HG02973 (cell line): Measurements from ENCODE around the gene MARCHF3.
"Not testable (repeated sequence)": the region's sequence is repeated elsewhere in the genome, so short reads cannot be mapped to it uniquely, and the experiment has no call there.

Source experiments
- ATAC-seq: cut with Tn5 transposase; IDR thresholded peaks from one replicate; pipeline ENCODE4 v1.9.1; 2021; ENCODE audit warnings: moderate library complexity; ENCODE audit not compliant: unreplicated experiment

MARCHF3 gene

DNA sequence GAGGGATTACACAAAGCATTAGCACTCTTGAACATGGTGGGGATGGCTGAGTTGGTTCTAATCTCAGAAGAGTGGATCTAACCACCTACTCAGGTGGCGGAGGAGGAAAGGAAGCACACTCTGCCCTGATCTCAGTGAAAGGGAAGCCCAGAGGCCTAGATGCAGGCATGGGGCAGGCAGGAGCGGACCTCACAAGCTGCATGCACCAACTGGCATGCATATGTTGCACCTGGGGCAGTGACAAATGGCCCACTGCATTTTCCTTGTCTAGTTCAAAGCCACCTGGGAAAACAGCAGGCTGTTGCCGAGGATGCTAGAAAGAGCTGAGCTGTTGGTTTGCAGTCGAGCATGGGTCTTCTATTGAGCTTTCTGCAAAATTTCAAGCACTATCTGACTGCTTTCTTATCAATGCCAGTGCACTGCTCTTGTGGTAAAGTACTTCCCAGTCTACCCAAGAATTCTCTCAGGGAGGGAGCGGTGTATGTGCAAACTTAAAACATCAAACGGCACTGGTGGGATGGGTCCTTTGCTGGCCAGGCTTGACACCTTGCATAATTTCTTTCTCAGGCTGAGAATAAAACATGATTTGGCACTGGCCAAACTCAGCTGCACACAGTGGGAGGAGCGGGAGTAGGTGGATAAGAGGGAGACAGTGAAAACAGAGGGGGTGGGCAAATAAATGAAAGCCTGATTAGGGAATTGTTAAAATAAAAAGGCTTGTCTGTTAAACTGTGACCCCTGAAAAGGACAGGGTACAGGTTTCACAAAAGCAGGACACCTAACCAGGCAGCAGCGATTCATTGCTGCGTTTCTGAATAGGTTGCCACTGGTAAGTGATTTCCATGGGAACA, 108.9 kb downstream of the MARCHF3 start:
- no peak for ATAC-seq

DNA sequence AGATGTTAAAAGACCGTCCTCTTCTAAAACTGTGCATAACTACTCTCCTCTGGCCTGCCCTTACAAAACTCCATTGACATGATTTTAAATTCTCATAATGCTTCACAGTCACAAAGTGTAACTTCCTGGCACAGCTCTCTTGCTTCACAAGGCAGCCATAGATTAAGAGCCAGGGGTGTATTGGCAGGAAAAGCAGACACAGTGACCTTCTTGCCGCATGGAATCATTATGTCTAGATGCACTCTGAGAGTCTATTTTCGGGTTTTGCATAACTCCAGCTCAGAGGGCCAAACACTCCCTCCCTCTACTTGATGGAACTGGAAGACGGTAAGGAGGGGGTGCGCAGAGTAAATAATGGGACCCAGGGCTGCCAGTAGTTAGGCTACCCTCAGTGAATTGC, 110.1 kb downstream of the MARCHF3 start:
- no peak for ATAC-seq

DNA sequence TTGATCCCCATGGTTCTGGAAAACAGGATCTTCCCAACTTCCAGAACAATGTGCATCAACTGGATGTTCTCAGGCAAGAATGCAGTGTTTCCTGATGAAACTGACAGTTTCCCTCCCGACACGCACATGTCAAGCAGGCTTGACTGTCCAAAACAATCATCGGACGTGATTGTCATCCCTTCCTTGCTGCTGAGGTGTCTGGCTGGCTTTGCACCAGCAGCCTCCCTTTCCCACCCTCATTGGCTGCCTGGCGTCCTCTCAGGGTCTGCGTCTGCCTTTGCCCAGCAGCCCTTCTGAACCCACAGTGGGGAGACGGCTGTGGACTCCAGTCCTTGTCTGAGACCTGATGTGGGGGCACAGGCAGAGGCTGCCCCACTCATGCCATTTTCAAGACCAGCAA, 110.8 kb downstream of the MARCHF3 start:
- ATAC-seq, result no peak

DNA sequence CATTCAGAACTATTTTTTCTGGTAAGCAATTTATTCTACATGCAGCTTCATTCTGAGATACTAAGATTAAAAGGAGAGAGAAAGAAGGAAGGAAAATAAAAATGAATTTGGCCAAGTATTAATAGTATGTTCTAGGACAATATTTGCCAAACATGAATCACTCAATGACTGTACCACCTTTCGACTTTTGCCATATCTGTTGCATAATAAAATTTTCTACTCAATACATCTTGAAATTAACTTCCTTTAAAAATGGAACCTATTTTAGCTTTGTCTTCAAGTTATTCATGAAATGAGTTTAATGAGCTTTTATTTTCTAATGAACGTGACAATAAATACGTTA, 111.8 kb downstream of the MARCHF3 start:
- no peak for ATAC-seq

DNA sequence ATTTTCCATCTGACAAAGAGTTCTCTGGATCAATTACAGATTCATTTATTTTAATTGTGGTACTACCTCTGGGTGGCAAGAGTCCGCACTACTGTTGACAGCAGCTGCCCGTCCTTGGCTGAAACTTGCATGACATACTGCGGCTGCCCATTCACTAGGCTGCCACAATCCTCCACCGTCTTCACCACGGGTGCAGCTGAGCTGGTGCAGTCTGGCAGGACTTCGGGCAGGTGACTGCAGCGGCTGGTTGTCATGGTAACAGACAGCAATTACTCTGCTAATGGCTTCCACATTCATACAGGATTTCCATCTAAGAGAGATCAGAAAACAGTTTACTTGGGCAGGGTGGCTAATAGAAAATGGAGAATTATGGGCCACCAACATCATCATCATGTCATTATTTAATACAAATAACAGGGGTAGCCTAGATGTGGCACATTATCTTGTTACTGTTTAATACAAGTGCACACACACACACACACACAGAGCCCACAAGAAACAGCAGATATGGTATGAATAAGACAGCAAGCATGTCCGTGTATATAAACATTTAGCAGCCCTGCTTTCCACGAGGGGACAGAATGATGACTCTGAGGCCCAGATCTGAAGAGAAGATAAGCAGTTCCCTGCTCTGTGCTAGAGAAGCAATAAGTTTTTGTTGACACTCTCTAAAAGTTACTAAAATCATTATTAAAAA, 112.3 kb downstream of the MARCHF3 start:
- ATAC-seq, result no peak

DNA sequence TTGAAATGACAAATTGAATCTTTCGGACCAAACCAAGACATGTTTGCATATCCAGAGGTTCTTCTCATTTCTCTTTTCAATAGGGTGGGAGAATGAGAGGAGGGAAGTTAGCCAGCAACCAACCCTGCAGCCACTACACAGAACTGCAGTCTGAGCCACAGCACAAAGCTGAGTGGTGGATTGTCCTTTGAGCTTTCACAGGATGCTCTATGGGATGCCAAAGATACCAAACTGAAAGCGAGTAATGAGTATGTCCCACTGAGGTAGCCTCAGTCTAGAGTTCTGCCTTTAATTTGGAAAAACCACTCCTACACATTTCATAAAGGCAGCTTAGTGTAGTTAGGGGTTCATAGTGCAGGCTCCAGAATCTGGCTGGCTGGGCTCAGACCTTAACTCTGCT, 114.9 kb downstream of the MARCHF3 start:
- ATAC-seq, result no peak

DNA sequence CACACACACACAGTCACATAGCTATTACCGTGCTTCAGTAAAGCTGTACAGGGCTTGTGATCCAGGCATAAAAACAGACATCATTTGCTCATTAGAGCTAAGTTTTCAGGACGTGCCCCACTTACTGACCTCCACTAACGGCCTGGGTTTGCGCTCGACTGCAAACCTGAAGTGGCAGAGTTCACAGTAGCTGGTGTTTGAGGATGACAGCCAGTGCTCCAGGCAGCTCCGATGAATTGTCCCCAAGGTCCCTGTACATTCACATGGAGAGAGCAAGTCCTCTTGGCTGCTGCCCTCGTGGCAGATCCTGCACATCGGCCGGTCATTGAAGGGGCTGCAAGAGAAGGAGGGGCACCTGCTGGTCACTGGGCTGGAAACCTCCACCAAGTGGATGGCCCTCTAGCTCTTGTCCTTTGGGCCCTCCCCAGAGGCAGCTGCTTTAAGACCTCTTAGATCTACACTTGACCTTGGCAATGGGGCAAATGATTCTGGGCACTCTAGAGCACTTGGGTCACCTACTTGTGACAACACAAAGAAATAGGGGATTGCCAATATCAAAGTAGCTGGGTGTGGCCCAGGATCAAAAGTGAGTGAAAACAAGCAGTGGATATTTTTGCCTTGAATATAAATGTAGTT, 115.4 kb downstream of the MARCHF3 start:
- ATAC-seq, result no peak

DNA sequence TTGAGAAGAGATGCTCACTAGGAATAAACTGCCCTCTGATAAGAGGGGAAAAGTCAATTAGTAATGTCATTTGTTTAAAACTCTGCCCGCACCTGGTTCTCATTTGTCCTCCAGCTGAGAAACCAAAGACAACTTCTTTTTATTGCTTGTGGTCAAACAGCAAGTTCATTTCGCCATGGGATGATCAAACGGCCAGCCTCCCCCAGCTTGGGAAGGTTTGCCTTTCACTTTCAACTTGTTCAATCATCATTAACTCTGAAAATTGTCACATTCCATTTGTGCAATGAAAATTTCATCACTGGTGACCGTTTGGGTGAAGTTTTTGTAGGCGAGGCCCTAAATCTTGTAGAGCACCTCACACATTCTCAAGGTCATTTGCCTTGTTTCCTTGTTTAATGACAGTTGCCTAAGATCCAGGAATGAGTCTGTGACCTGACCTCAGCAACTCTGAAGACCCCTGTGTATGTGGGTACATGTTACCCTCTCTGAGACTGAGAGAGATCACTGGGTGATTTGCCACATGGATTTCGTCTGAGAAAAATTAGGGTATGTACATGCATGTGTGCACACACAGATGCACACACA, 117.7 kb downstream of the MARCHF3 start:
- ATAC-seq, result no peak

DNA sequence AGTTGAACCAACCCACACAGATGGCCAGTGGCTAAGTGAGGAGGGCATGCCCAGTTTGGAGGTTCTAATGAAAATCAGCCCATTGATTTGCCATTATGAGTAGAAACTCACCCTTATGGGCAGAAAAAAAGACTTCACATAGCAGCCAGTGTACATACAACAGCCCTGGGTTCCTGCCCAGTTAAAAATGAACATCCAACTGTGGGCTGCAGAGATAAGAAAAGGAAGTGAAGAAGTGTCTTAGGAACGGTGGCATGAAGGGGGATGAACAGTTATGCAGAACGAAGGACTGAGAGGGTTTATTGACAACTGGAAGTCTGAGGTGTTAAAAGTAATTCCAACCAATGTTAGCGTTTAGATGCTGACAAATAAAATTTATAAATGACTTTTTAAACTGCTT, 118.4 kb downstream of the MARCHF3 start:
- no peak for ATAC-seq

DNA sequence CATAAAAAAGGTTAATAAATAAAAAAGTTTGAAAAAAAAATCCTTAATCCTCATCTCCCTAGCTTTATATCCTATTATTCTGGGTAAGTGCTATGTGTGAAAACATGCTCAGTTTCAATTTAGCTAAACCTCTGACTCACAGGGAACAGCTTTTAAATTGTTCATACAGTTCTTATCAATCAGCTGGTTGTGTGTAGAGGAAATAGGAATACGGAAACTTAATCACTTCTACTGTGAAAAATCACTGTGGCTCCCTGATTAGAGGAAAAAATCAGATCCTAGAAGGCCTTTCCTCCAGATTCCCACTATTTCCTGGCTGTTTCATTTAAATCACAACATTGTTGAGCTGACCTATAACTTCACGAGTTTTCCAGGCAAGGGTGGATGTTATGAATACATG, 120.5 kb downstream of the MARCHF3 start:
- no peak for ATAC-seq

DNA sequence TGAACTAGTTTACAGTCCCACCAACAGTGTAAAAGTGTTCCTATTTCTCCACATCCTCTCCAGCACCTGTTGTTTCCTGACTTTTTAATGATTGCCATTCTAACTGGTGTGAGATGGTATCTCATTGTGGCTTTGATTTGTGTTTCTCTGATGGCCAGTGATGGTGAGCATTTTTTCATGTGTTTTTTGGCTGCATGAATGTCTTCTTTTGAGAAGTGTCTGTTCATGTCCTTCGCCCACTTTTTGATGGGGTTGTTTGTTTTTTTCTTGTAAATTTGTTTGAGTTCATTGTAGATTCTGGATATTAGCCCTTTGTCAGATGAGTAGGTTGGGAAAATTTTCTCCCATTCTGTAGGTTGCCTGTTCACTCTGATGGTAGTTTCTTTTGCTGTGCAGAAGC, 126.0 kb downstream of the MARCHF3 start:
- ATAC-seq, result not testable (repeated sequence)

DNA sequence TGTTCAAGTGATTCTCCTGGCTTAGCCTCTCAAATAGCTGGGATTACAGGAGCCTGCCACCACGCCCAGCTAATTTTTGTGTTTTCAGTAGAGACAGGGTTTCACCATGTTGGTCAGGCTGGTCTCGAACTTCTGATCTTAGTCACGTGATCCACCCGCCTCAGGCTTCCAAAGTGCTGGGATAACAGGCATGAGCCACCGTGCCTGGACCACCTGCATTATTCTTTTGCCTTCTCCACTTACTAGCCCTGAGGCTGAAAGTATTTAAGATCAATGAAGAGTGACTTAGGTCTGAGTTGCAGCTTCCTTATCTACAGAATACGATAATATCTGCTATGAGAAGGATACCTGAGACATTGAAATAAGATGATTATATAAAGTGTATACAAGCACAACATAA, 129.6 kb downstream of the MARCHF3 start:
- no peak for ATAC-seq

DNA sequence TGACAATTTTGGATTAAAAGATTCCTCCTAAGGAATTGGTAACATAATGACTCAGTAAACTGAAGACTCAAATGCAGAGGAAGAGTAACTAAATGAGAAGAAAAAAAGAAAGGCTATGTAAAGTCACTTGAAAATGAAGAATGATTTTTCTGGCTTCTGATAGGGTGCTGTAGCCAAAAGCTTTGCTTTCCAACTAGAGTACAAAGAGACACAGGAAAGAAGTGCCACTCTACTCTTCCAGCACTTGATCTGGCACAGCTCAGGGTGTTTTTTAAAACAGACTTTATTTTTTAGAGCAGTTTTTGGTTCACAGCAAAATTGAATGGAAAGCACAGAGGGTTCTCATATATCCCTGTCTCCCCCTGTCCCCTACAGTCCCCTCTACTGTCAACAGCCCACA, 130.9 kb downstream of the MARCHF3 start:
- no peak for ATAC-seq

DNA sequence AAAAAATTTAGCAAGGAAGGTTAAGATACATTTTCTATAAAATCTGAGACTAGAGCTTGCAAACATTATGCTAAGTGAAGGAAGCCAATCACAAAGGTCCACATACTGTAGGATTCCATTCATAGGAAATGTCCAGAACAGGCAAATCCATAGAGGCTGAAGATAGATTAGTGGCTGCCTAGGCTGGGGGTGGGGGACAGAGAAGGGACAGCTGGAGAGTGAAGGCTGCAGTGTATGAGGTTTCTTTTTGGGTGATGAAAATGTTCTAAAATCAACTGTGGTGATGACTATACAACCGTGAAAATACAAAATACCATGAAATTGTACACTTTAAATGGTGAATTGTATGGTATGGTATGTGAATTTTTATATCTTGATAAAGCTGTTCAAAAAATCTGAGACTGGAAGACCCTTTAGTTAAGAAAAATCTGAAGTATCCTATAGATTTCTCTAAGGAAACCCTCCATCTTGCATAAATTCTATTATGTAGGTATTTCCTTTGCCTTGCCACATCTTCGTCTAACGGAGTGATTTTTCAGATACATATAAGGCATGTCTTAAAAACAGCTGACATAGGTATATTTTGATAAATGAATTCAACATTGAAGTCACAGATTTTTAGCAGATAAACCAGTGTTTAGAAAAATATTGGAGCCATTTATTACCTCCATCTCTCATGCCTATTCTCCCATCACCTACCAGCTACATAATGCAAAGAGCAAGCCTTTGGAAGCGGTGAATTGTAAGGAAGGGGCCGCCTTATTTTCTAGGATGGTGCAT, 132.3 kb downstream of the MARCHF3 start:
- ATAC-seq, result no peak

DNA sequence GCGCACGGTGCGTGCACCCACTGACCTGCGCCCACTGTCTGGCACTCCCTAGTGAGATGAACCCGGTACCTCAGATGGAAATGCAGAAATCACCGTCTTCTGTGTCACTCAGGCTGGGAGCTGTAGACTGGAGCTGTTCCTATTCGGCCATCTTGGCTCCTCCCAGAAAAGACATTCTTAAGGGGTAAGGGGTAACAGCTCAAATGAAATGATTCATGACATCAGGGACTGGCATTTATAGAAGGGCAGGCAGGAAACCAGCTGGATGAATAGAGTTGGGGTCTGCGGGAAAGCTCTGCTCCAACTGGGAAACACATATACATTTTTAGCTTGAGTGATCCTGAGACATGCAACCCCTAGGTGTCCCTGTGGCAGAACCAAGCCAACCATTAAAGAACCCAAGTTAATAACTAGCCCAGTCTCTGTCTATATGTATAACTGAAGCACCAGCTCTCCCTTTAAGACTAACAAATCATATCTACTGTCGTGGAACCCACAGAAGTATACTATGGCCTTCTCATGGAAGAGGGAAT, 134.1 kb downstream of the MARCHF3 start:
- ATAC-seq, result no peak

DNA sequence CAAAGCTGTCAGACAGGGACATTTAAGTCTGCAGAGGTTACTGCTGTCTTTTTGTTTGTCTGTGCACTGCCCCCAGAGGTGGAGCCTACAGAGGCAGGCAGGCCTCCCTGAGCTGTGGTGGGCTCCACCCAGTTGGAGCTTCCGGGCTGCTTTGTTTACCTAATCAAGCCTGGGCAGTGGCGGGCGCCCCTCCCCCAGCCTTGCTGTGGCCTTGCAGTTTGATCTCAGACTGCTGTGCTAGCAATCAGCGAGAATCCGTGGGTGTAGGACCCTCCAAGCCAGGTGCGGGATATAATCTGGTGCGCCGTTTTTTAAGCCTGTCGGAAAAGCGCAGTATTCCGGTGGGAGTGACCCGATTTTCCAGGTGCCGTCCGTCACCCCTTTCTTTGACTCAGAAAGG, 134.6 kb downstream of the MARCHF3 start:
- ATAC-seq, result not testable (repeated sequence)

DNA sequence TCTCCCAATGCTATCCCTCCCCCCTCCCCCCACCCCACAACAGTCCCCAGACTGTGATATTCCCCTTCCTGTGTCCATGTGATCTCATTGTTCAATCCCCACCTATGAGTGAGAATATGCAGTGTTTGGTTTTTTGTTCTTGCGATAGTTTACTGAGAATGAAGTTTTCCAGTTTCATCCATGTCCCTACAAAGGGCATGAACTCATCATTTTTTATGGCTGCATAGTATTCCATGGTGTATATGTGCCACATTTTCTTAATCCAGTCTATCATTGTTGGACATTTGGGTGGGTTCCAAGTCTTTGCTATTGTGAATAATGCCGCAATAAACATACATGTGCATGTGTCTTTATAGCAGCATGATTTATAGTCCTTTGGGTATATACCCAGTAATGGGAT, 139.9 kb downstream of the MARCHF3 start:
- ATAC-seq, result not testable (repeated sequence)

DNA sequence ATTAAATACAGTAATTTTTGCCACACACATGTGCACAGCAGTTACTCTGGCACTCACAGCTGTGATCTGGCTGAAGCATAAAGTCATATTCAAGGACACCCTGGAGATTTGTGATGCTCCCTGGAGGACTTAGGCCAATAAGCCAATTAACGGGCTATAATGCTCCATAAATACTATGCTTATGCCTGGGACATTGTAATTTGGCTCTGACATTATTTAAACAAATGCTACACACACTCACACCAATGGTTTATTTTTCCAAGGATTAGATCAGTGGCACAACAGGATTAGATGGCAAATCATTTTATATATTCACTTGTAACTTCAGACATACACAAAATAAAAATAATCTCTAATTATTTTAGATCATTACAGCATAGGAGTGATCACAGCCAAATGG, 142.2 kb downstream of the MARCHF3 start:
- ATAC-seq, result no peak

DNA sequence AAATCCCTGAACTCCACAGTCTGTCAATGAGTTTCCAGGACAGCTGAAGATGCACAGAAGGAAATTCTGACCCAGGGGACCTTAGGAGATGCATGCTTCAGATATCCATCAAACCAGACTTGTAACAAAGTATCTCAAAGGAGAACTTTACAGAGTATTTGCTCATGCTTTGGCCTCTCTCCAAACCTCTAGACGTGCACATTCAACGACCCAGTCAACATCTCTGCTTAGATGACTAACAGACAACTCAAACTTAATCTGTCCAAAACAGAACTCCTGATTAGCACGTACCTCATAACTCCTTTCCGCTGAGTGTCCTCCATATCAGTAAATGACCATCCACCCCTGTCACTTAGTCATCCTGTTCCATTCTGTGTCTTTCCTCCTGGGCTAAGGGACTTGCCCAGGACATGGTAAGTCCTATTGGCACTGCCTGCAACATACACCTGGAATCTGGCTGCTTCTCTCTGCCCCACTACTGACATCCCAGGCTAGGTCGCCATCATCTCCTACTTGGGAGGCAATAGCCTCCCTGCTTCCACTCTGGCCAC, 146.0 kb downstream of the MARCHF3 start:
- ATAC-seq, result no peak

DNA sequence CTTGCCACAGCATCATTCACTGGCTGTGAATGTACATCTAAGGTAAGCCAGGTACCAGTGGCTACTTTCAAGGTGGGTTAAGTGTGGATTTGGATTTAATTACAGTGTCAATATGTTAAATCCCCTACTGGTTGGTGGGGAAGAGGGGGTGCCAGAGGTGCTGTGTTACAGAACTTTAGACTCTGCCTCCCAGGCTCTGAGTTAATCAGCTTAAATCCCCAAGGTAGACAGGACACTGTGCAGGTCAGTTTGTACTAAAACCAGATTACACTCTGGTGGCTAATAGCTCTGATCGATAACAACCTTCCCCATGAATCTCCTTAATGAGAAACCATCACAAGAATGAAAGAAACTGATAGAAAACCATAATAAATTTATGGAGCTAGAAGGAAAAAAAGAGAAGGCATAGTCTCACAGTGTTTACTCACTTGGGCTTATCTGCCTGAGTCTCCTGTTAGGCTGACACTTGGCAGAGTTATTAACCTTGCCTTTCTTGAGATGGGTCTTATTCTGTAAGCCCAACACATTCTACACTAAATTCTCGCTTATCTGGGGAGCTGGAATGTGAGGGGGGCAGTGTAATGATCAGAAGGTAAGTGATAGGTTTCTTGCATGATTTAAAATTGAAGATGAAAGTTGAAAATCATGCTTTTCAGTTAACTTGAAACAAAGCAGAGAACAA, 146.7 kb downstream of the MARCHF3 start:
- no peak for ATAC-seq
